Tongue (tissue), 2 donors: ENCODE measurements around the gene LRRC8C. TPM values are rescaled to one million over a fixed set of nuclear protein-coding genes. Genes with fewer than 3 reads are reported as not detected.
"Not testable (repeated sequence)": the region's sequence is repeated elsewhere in the genome, so short reads cannot be mapped to it uniquely, and the experiment has no call there.

Experiments
- DNase-seq: peaks from one replicate; pipeline ENCODE4 v3.0.0-alpha.2; 2015
- total RNA-seq: library from RNA; depleted of rRNA; stranded (reverse); fragments of >200 nt; gene quantifications from one replicate; pipeline ENCODE4 v1.2.3, GENCODE V29; 2014

LRRC8C gene
- total RNA-seq, 1 donor from 2014 or later: 12.1 TPM

GRCh38 chr1:89607586-89608318, 25.2 kb upstream of the LRRC8C start:
- no peak for DNase-seq

- no peak for DNase-seq
Observed at GRCh38 chr1:89608319-89608983, 24.5 kb upstream of the LRRC8C start.

- no peak for DNase-seq
Observed at GRCh38 chr1:89608984-89609725, 23.8 kb upstream of the LRRC8C start.

GRCh38 chr1:89609781-89610456, 23.0 kb upstream of the LRRC8C start:
- DNase-seq: no peak

GRCh38 chr1:89610457-89611011, 22.4 kb upstream of the LRRC8C start:
- DNase-seq: no peak

- no peak for DNase-seq
Observed at GRCh38 chr1:89611721-89612120, 21.2 kb upstream of the LRRC8C start.

- no peak for DNase-seq
Observed at GRCh38 chr1:89613928-89614327, 19.0 kb upstream of the LRRC8C start.

- DNase-seq: peak; percentile 74
Observed at GRCh38 chr1:89615676-89616598, 17.0 kb upstream of the LRRC8C start.

- DNase-seq: no peak
Observed at GRCh38 chr1:89616844-89617627, 15.9 kb upstream of the LRRC8C start.

GRCh38 chr1:89620664-89621063, 12.3 kb upstream of the LRRC8C start:
- DNase-seq: no peak

- no peak for DNase-seq
Observed at GRCh38 chr1:89622895-89623294, 10.0 kb upstream of the LRRC8C start.

GRCh38 chr1:89624314-89624713, 8.6 kb upstream of the LRRC8C start:
- DNase-seq: no peak

GRCh38 chr1:89624715-89625323, 8.1 kb upstream of the LRRC8C start:
- no peak for DNase-seq

- no peak for DNase-seq
Observed at GRCh38 chr1:89627596-89627962, 5.3 kb upstream of the LRRC8C start.

- DNase-seq: no peak
Observed at GRCh38 chr1:89629146-89629545, 3.8 kb upstream of the LRRC8C start.

GRCh38 chr1:89629600-89629999, 3.3 kb upstream of the LRRC8C start:
- not testable (repeated sequence) for DNase-seq

- DNase-seq: no peak
Observed at GRCh38 chr1:89630048-89630447, 2.9 kb upstream of the LRRC8C start.

GRCh38 chr1:89631816-89632656, 884 bp upstream of the LRRC8C start:
- DNase-seq: peak; percentile 25

- DNase-seq: peak; percentile 67
Observed at GRCh38 chr1:89633248-89633799, 404 bp downstream of the LRRC8C start.
